Astrocyte of the spinal cord (primary cell): Measurements from ENCODE around the gene TNFAIP6.

Source experiments
- DNase-seq: peaks from one replicate; pipeline ENCODE4 v3.0.0; 2011; ENCODE audit warnings: low read depth, low spot score
- H3K4me3 ChIP-seq: 2 replicates; pipeline ENCODE4 v1.5.1; 2011; ENCODE audit warnings: low read depth, mild to moderate bottlenecking, low read length, moderate library complexity
- CTCF ChIP-seq: IDR thresholded peaks from 2 replicates; pipeline ENCODE4 v1.5.1; 2012; ENCODE audit warnings: low read depth, mild to moderate bottlenecking, low read length, inconsistent platforms
- in situ Hi-C: cut with HindIII; loops from 2 replicates; pipeline ENCODE4 v1.10.0; 2017; ENCODE audit warnings: low sequenced_read_pairs

The TNFAIP6 gene

GRCh38 chr2:151423760-151424159 is 66.4 kb downstream of the TNFAIP6 start:
- no peak overlapping the region for H3K4me3 ChIP-seq
- DNase-seq: no peak
- in situ Hi-C loops: no loop called here
- no peak for TF ChIP-seq CTCF
